Fibroblast of skin of abdomen (primary cell): ENCODE measurements around the gene DHRS7B.
"Not testable (repeated sequence)": the region's sequence is repeated elsewhere in the genome, so short reads cannot be mapped to it uniquely, and the experiment has no call there.

Source experiments
- DNase-seq: peaks from one replicate; pipeline ENCODE4 v3.0.0-alpha.2; 2013

Gene DHRS7B

GRCh38 chr17:21210411-21211076, 83.8 kb downstream of the DHRS7B start:
- DNase-seq, result no peak

- no peak for DNase-seq
Observed at GRCh38 chr17:21211825-21212479, 85.2 kb downstream of the DHRS7B start.

GRCh38 chr17:21212826-21213637, 86.3 kb downstream of the DHRS7B start:
- no peak for DNase-seq

GRCh38 chr17:21213638-21214014, 86.9 kb downstream of the DHRS7B start:
- DNase-seq, result peak; percentile 15

DNA sequence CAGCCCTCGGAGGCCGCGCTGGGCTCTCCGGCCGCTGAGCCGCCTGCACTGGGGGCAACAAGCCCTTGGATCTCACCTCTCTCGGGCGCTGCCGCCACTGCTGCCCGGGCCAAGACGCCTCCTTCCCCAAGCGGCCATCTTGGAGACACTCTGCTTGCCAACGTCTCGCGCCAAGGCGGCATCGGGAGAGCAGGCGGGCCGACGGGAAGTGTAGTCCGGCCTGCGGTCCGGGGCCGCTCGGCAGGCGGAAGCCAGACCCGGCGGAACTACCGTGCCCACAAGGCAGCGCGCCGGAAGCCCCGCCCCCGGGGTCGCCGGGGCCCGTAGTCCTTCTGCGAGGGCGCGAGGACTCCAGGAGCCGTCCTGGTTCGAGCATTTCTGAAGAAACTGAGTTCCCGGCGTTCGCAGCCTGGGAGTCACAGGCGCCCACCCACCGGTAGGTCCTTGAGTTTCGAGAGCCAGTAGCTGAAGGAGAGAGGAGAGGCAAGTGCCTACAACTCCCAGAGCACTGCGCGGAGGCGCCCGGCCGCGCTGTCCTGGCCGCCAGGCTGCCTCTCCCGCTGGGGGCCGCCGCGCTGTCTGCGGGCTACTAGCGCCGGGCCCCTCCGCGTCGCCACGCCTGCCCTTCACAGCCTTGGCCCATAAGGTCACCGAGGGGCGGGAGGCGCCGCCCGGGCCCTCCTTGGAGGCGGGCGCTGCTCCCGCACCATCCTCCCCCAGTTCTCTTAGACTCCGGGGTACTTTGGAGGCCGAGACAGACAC, 87.4 kb downstream of the DHRS7B start, which contains the start of gene TMEM11:
Gene TMEM11, minus strand, starts transcription at position 147 of the 762 bp plus-strand sequence. Its CDS starts 9 bp downstream, at position 138.
- DNase-seq, result peak; percentile 94

DNA sequence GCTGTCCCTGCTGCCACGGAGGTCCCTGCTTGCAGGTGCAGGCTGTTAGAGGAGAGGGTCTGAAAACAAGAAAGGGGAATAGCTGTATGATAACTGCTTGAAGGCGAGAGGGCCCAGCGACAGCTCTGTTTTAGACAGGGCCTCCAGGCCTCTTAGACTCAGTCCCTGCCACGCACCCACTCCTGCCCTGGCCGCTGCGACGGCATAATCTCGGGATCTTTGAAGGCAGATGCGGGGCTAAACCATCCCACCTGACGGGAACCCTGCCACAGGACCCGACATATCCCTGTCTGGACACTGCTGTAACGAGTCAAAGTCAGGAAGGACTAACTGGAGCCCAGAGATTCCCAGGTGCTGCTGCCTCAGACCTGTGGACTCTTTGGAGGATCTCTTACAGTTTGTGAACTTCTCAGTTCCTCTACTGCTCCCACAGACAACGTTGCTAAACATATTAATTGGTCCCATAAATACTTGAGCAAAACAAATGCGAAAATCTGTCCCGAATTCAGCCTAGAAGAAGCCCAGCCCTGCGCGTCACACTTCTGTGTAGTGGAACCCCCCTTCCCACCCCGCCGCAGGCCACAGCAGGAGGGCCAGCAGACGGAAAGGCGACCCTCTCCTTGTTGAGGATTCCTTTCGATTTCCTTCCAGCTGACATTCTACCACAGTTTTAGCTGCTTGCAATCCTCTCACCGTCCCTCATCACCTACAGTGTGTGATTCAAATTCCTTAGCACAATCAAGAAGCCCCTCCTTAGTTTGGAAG, 88.2 kb downstream of the DHRS7B start:
- DNase-seq, result peak; percentile 10

- DNase-seq, result no peak
Observed at GRCh38 chr17:21215935-21216334, 89.2 kb downstream of the DHRS7B start.

DNA sequence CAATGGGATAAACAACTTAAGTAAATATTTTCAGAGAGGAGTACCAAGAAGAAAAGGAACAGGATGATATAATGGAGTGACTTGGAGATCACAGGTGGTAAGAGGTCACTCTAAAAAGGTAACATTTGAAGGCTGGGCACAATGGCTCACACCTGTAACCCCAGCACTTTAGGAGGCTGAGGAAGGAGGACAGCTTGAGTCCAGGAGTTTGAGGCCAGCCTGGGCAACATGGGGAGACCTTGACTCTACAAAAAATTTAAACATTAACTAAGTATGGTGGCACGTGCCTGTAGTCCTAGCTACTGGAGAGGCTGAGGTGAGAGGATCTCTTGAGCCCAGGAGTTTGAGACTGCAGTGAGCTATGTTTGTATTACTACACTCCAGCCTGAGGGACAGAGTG, 90.6 kb downstream of the DHRS7B start:
- DNase-seq, result no peak

DNA sequence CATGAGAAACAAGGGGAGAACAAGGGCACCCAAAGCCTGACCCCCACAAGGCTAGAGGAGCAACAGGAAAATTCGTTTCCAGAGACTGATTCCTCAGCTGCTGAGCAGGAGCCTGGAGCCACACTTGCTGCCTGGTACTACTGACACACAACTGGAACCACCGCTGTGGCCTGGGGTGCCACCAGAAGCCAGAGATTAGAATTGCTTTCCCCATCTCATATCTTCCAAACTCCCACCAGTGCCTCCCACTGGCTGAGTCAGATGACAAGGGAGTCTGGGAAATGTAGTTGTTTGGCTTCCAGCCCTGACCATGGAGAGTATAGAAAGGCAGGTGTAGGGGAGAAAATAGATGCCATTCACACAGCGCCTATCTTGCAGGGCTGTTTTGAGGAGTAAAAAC, 91.3 kb downstream of the DHRS7B start:
- DNase-seq, result no peak

GRCh38 chr17:21218831-21219380, 92.1 kb downstream of the DHRS7B start:
- DNase-seq, result no peak

DNA sequence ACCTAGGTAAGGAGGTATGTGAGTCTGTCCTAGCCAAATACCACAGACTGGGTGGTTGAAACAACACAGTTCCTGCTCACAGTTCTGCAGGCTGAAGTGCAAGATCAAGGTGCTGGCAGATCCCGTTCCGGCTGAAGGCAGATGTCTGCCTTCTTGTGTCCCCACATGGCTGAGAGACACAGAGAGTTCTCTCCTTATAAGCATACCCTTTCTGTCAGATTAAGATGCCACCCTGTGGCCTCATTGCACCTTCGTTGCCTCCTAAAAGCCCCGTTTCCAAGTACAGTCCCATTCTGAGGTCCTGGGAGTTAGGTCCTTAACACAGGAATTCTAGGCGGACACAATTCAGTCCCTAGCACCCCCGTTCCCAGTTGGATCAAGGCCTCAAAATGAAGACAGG, 96.3 kb downstream of the DHRS7B start:
- no peak for DNase-seq

DNA sequence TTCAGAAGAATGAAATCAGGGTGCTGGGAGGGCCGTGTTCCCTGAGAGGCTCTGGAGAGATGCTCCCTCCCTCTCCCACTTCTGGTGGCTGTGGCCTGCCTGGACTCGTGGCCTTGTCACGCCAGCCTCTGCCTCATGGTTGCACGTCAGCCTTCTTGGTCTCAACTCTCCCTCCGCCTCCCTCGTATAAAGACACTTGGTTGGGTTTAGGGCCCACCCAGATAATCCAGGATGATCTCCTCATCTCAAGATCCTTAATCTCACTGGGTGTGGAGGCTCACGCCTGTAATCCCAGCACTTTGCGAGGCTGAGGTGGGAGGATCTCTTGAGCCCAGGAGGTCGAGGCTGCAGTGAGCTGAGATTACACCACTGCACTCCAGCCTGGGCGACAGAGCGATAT, 100.5 kb downstream of the DHRS7B start:
- not testable (repeated sequence) for DNase-seq

DNA sequence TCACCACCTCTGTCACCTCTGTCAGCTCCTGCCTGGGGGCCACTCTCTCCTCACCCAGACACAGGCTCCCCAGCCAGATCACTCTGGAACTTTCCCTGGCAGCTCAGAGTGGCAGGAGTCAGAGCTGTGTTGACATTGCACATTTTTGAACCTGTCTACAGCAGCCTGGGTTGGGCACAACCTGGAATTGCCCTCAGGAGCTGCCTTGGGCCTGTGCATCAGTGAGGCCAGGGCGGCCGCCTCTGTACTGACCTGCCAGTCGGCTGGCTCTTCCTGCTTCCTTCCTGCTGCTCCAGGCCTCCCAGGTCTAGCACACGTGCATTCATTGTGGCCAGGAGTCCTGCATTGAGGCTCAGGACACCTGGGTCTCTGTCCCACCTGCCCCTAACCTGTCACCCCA, 101.3 kb downstream of the DHRS7B start:
- no peak for DNase-seq

DNA sequence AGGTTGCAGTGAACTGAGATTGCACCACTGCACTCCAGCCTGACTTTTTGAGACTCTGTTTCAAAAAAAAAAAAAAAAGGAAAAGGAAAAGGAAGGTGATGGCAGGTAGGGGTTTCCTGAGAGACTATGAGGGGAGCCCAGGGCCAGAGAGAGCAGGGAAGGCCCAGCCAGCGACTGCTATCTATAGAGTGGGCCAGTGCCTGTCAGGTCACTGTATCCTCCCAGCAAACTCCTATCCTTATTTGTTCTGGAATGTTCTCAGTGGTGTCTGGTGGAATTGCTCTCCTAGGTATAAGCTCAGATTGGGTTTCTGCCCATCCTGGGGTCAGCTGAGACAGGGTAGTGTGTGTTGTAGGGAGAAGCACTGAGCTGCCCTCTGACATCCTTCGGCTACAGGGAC, 102.1 kb downstream of the DHRS7B start:
- DNase-seq, result no peak

DNA sequence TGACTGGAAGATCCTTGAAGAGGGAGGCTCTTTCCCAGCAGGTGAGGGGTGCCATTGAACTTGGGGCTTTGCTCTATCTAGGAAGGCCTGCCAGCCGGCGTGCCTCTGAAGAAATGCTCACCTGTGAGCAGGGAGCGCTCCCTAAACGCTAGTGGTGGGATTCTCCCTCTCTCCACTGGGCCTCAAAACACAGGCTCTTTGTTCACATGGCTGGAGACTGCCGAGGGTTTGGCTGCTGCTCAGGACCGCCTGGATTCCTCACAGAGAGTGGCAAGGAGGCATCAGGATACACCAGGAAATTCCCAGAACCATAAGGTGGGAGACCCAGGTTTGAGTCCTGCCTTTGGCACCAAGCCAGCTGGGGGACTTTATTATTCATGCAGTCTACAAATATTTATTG, 104.8 kb downstream of the DHRS7B start:
- no peak for DNase-seq

- DNase-seq, result no peak
Observed at GRCh38 chr17:21232033-21232749, 105.4 kb downstream of the DHRS7B start.

- DNase-seq, result no peak
Observed at GRCh38 chr17:21233581-21234347, 107.0 kb downstream of the DHRS7B start.

DNA sequence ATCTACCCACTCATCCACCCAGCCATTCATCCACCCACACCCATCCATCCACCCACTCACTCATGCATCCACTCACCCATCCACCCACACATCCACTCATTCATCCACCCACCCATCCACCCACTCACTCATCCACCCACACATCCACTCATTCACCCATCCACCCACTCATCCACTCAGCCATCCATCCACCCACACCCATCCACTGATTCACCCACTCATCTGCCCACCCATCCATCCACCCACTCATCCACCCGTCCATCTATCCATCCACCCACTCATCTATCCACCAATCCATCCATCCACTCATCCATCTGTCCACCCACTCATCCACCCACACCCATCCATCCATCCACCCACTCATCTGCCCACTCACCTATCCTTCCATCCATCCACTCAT, 109.2 kb downstream of the DHRS7B start:
- no peak for DNase-seq

DNA sequence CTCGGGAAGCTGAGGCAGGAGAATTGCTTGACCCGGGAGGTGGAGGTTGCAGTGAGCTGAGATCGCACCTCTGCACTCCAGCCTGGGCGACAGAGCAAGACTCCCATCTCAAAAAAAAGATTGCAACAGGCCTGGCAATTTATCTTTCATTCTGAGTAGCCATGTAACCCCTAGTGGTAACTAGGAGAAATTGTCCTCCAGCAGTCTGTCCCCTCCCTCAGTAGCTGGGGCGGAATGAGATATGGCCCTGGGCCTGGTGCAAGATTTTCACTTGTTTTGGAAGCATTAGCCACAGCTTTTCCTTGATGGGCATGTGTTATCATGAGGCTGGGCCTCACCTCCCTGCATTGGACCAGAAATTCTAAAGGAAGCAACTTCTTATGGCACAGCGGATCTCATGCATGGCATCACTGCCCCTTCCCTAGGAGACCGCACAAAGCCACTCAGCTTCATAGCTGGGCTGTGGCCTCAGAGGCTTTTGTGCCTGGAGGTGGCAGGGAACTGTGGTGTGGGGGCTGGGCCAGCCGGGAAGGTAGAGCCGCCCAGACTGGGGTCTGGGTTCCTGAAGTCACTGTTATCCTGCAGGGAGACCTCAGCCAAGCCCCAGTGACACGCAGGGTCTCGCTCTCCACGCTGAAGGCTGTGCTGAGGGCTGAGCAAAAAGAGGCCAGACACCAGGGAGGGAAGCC, 113.1 kb downstream of the DHRS7B start:
- DNase-seq, result peak; percentile 12
